Neural crest cell (in vitro differentiated cells): Measurements from ENCODE around the gene ZNRF1. TPM values are rescaled to one million over a fixed set of nuclear protein-coding genes. Genes with fewer than 3 reads are reported as not detected.
"Not testable (repeated sequence)": the region's sequence is repeated elsewhere in the genome, so short reads cannot be mapped to it uniquely, and the experiment has no call there.

Experiments used
- DNase-seq: peaks from one replicate; pipeline ENCODE4 v3.0.0; 2021; ENCODE audit warnings: low read depth, mixed read lengths, low spot score
- H3K27ac Mint-ChIP-seq: one replicate; pipeline ENCODE4 v1.8.0; 2021; ENCODE audit warnings: mild to moderate bottlenecking, mixed read lengths; ENCODE audit not compliant: unreplicated experiment
- H3K27me3 Mint-ChIP-seq: 2 replicates; pipeline ENCODE4 v1.8.0; 2021; ENCODE audit warnings: low read depth, mild to moderate bottlenecking, mixed read lengths
- H3K36me3 Mint-ChIP-seq: 2 replicates; pipeline ENCODE4 v1.8.0; 2021; ENCODE audit warnings: low read depth, mild to moderate bottlenecking, mixed read lengths
- H3K4me1 Mint-ChIP-seq: 2 replicates; pipeline ENCODE4 v1.8.0; 2021; ENCODE audit warnings: mixed read lengths
- H3K4me3 Mint-ChIP-seq: one replicate; pipeline ENCODE4 v1.8.0; 2021; ENCODE audit warnings: mild to moderate bottlenecking, mixed read lengths
- H3K9me3 Mint-ChIP-seq: 2 replicates; pipeline ENCODE4 v1.8.0; 2021; ENCODE audit warnings: mixed read lengths
- total RNA-seq: library from RNA; stranded (reverse); gene quantifications from 2 replicates; pipeline ENCODE4 v1.2.1, GENCODE V29; 2021
- TF ChIP-seq, protein P1 (sequence below): fragments of 200-600 bp; sonication (generic); conservative IDR thresholded peaks from 2 replicates; pipeline ENCODE4 v1.5.0; 2021; ENCODE audit warnings: antibody characterized with exemption, mild to moderate bottlenecking

Gene ZNRF1
- total RNA-seq, 1 donor from 2014 or later = 48.4 TPM

DNA sequence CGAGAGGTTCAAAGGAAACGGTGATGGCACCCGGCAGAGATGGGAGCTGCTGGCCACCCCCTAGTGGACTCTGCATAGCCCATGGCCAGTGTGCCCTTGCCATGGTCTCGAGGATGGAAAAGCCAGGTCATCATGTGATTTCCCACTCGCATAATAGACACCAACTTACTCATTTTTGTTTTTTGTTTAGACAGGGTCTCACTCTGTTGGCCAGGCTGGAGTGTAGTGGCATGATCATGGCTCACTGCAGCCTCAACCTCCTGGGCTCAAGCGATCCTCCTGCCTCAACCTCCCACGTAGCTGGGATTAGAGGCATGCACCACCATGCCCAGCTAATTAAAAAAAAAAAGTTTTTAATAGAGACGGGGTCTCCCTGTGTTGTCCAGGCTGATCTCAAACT is 90.1 kb downstream of the ZNRF1 start:
- Mint-ChIP-seq H3K4me3 (no peak overlapping the region), H3K4me1 (peaks cover 19% of the 10 kb centered on the region), H3K27ac (no peak overlapping the region), H3K36me3 (peaks cover 2% of the 10 kb centered on the region), H3K9me3 (no peaks in the 10 kb centered on the region), H3K27me3 (no peaks in the 10 kb centered on the region)
- TF ChIP-seq, protein P1, sequence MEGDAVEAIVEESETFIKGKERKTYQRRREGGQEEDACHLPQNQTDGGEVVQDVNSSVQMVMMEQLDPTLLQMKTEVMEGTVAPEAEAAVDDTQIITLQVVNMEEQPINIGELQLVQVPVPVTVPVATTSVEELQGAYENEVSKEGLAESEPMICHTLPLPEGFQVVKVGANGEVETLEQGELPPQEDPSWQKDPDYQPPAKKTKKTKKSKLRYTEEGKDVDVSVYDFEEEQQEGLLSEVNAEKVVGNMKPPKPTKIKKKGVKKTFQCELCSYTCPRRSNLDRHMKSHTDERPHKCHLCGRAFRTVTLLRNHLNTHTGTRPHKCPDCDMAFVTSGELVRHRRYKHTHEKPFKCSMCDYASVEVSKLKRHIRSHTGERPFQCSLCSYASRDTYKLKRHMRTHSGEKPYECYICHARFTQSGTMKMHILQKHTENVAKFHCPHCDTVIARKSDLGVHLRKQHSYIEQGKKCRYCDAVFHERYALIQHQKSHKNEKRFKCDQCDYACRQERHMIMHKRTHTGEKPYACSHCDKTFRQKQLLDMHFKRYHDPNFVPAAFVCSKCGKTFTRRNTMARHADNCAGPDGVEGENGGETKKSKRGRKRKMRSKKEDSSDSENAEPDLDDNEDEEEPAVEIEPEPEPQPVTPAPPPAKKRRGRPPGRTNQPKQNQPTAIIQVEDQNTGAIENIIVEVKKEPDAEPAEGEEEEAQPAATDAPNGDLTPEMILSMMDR = no peak
- DNase-seq = no peak

DNA sequence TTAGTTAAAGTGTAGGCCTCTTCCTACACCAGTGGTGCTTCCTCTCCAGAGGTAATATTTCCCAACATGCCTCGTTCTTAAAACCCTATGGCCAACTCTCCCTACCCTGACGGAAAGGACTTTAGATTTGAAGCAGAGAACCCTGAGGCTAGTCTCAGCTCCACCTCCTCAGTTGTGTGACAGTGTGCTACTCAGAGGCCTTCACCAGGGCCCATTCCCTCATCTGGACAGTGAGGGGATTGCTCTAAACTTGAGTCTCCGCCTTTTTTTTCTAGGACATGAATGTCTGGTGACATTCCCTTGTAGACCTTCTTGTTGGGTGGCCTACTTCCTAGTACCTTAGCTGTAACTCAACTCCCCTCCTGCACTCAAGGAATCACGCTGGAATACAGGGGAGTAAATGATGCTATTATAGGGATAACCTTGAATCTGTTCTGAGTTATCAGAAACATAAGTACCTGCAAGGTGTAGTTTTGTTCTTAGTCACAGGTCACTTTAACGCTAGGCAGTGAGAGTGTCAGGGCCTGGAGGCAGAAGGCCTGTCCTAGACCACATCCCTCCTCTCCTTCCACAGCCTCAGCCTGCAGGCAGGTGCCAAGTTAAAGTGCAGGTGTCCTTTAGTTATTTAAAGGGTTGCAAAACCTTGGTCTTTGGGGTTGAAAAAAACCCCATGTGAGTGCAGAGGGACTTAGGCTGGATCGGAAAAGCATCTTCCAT is 90.8 kb downstream of the ZNRF1 start:
- Mint-ChIP-seq H3K9me3 (no peaks in the 10 kb centered on the region), H3K4me1 (peaks cover 17% of the 10 kb centered on the region), H3K4me3 (no peak overlapping the region), H3K27ac (no peak overlapping the region), H3K27me3 (no peaks in the 10 kb centered on the region), H3K36me3 (peaks cover 2% of the 10 kb centered on the region)
- DNase-seq = no peak
- TF ChIP-seq, protein P1 = no peak

DNA sequence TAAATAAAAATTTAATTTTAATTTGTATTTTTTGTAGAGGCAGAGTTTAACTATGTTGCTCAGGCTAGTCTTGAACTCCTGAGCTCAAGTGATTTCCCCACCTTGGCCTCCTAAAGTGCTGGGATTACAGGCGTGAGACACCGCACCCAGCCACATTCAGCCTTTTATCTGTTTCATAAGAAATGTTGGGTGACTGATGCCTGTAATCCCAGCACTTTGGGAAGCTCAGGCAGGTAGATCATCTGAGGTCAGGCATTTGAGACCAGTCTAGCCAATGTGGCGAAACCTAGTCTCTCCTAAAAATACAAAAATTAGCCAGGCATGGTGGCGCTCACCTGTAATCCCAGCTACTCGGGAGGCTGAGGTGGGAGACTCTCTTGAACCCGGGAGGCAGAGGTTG is 92.1 kb downstream of the ZNRF1 start:
- not testable (repeated sequence) for H3K9me3 Mint-ChIP-seq, H3K27ac Mint-ChIP-seq, H3K27me3 Mint-ChIP-seq, DNase-seq, H3K36me3 Mint-ChIP-seq, H3K4me3 Mint-ChIP-seq
- peaks cover 30% of the 10 kb centered on the region for H3K4me1 Mint-ChIP-seq

DNA sequence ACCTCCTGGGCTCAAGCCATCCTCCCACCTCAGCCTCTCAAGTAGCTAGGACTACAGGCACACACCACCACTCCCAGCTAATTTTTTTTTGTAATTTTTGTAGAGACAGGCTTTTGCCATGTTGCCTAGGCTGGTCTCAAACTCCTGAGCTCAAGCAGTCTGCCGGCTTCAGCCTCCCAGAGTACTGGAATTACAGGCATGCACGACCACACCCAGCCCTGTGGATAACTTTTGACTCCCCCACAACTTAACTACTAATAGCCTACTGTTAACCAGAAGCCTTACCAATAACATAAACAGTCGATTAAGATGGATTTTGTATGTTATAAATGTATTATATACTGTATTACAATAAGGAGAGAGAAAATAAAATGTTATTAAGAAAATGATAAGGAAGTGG is 92.8 kb downstream of the ZNRF1 start:
- not testable (repeated sequence) for DNase-seq, H3K9me3 Mint-ChIP-seq, H3K27ac Mint-ChIP-seq, H3K27me3 Mint-ChIP-seq, H3K36me3 Mint-ChIP-seq, H3K4me3 Mint-ChIP-seq
- H3K4me1 Mint-ChIP-seq = peaks cover 33% of the 10 kb centered on the region

DNA sequence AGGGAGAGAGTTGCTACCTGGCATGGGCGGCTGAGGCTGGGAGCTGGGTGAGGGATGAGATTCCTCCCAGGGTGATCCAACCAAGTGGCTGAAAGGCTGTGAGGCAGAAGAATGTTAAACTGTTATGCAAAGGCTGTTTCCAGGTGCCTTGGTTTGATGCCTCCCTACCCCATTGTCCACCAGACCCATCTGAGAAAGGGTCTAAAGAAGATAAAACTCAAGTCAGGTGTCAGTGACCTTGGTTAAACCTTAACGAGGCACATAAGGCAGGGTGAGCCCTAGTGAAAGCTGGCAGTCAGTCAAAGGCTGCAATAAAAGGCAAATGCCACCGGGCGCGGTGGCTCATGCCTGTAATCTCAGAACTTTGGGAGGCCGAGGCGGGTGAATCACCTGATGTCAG is 94.0 kb downstream of the ZNRF1 start:
- H3K27me3 Mint-ChIP-seq = no peaks in the 10 kb centered on the region
- H3K36me3 Mint-ChIP-seq = peaks cover 2% of the 10 kb centered on the region
- TF ChIP-seq, protein P1 = no peak
- no peak overlapping the region for H3K4me3 Mint-ChIP-seq
- H3K27ac Mint-ChIP-seq = no peak overlapping the region
- H3K9me3 Mint-ChIP-seq = no peaks in the 10 kb centered on the region
- peaks cover 38% of the 10 kb centered on the region for H3K4me1 Mint-ChIP-seq
- no peak for DNase-seq

DNA sequence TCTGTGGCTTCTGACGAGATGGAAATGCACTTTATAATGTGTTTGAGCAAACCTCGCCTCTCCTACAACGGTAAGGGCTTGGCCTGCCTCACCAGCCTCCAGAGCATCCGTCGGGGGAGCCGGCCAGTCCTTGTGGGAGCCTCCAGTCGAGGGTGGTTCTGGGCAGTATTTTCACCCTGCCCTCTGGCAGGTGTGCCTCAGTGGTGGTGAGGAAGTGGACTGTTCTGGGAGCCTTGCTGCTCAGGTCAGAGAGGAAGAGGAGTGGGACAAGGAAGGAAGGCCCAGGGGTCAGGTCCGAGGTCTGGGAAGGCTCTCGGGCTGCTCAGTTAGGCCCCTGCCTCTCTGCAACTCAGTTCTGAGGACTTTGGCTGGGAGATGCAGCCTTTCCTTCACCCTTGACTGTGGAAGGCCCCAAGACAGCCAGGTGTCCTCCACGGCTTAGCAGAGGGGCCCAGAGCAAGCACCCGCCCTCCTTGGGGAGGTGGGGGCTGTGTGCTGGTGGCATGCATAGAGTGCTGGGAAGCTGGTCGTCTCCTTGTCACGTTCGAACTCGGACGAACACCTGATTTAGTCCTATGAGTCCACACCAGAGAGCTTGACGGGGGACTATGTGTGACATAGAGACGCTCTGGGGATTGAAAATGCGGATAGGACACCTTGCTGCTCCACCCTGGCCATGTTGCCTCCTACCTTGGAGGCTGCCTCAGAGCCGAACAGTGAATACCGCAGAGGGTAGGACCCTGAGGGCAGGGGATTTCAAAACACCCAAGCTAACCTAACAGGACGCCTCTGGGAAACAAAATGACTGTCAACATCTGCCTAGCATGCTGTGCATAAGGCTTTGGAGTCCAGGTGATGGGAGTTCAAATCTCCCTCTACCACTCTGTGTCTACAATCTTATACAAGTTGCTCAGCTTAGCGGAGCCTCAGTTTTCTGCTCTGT is 95.0 kb downstream of the ZNRF1 start:
- Mint-ChIP-seq H3K9me3 (no peaks in the 10 kb centered on the region), H3K27me3 (no peaks in the 10 kb centered on the region), H3K27ac (peak overlapping the region; percentile 75), H3K4me1 (peaks cover 33% of the 10 kb centered on the region), H3K4me3 (no peak overlapping the region), H3K36me3 (peaks cover 2% of the 10 kb centered on the region)
- TF ChIP-seq, protein P1 = no peak
- no peak for DNase-seq
